AG04449 (cell line): ENCODE results near the gene PLEKHG4.

ENCODE experiments used
- CTCF ChIA-PET: fragments of 350-600 bp; formaldehyde crosslinking; extraction: SDS; loops from one replicate; lab custom pipeline; 2021; ENCODE audit warnings: antibody characterized with exemption; lab: Yijun Ruan, JAX
- POLR2A ChIA-PET: fragments of 400-600, 350-600 bp; formaldehyde crosslinking; extraction: SDS; loops from one replicate; lab custom pipeline; 2020; ENCODE audit warnings: antibody characterized with exemption, inconsistent platforms; lab: Yijun Ruan, JAX
- DNase-seq: peaks from one replicate; pipeline ENCODE4 v3.0.0-alpha.2; 2010; ENCODE audit warnings: low read depth, low spot score
- H3K4me3 ChIP-seq: 2 replicates; pipeline ENCODE4 v1.5.1; 2011; ENCODE audit warnings: low read depth, mild to moderate bottlenecking, control low read depth, low read length
- TF ChIP-seq, protein P1 (sequence below): IDR thresholded peaks from one replicate; pipeline ENCODE4 v1.5.1; 2011; ENCODE audit warnings: mild to moderate bottlenecking, moderate library complexity, low read length, control low read depth, inconsistent platforms; ENCODE audit not compliant: insufficient read depth; ENCODE audit errors: missing control alignments

Gene PLEKHG4

DNA sequence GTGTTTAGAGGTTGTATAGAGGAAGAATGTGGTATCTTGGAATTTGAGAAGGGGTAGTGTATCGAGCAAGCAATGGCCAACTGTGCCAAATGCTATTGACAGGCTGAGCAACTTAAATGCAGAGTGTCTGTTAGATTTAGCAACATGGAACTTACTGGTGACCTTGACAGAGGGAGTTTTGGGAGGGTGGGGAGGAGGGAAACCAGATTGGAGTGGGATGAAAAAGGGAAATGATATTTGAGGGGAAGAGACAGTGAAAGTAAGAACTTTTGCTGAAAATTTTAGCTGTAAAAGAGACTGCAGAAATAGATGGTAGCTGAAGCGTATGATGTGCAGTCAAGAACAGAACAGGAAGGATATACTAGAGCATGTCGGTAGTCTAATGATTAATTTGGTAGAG lies 48.4 kb downstream of the PLEKHG4 start:
- no peak overlapping the region for H3K4me3 ChIP-seq
- ChIA-PET CTCF (interaction anchor here (0.7 to 3.9 kb wide), 8 partner anchors 10 to 153 kb away, joined by 3 to 23 read pairs (median 4); partner anchors contain the start of gene ATP6V0D1), POLR2A (no interaction called here)
- no peak for DNase-seq
- TF ChIP-seq, protein P1, sequence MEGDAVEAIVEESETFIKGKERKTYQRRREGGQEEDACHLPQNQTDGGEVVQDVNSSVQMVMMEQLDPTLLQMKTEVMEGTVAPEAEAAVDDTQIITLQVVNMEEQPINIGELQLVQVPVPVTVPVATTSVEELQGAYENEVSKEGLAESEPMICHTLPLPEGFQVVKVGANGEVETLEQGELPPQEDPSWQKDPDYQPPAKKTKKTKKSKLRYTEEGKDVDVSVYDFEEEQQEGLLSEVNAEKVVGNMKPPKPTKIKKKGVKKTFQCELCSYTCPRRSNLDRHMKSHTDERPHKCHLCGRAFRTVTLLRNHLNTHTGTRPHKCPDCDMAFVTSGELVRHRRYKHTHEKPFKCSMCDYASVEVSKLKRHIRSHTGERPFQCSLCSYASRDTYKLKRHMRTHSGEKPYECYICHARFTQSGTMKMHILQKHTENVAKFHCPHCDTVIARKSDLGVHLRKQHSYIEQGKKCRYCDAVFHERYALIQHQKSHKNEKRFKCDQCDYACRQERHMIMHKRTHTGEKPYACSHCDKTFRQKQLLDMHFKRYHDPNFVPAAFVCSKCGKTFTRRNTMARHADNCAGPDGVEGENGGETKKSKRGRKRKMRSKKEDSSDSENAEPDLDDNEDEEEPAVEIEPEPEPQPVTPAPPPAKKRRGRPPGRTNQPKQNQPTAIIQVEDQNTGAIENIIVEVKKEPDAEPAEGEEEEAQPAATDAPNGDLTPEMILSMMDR, result no peak

DNA sequence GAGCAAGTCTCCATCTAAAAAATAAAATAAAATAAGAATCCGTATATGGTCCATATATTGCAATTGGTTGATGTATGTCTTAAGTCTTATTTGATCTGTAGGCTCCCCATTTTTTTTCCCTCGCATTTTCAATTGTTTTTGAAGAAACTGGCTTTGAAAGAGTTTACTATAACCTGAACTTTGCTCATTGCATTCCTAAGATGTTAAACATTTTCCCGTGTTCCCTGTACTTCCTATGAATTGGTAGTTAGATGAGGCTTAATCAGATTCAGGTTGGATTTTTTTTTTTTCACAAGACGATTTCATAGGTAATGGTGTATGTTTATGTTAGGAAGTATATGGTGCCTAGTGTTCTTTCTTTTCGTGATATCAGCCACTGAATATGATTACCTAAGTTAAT lies 50.6 kb downstream of the PLEKHG4 start:
- DNase-seq, result no peak

DNA sequence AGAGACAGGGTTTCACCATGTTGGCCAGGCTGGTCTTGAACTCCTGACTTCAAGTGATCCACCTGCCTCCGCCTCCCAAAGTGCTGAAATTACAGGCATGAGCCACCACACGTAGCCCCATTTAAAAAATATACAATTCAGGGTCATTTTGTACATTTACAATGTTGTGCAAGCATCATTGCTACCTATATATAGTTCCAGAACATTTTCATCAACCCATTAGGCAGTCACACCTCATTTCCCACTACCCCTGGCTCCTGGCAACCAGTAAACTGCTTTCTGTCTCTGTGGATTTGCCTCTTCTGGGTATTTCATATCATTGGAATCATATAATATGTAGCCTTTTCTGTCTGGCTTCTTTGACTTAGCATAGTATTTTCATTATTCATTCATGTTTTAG lies 54.0 kb downstream of the PLEKHG4 start:
- no peak for DNase-seq
- CTCF ChIA-PET, result interaction anchor here (0.8 to 1.4 kb wide), 2 partner anchors 17 to 73 kb away, joined by 3 to 4 read pairs; no protein-coding TSS in a partner anchor
- POLR2A ChIA-PET, result no interaction called here
- H3K4me3 ChIP-seq, result no peak overlapping the region
- TF ChIP-seq, protein P1, result no peak

More for the DNA sequence above, 50.6 kb downstream of the PLEKHG4 start:
- POLR2A ChIA-PET, result no interaction called here
- TF ChIP-seq, protein P1, result no peak
- no peak overlapping the region for H3K4me3 ChIP-seq
- CTCF ChIA-PET, result interaction anchor here (1.1 to 1.6 kb wide), 2 partner anchors 10 to 15 kb away, joined by 4 to 6 read pairs; no protein-coding TSS in a partner anchor

DNA sequence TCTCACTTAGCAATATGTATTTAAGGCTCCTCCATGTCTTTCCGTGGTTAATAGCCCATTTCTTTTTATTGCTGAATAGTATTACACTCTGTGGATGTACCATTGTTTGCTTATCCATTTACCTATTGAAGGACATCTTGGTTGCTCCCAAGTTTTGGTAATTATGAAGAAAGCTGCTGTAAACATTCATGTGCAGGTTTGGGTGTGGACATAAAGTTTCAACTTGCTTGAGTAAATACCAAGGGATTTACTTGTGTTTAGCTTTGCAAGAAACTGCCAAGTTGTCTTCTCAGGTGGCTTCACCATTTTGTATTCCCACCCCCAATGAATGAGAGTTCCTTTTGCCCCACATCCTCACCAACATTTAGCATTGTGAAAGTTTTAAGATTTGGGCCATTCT lies 56.8 kb downstream of the PLEKHG4 start:
- TF ChIP-seq, protein P1, result no peak
- CTCF ChIA-PET, result interaction anchor here (0.6 to 5.3 kb wide), 2 partner anchors 10 to 75 kb away, joined by 5 to 23 read pairs; partner anchors contain the start of genes KCTD19 and LRRC36
- DNase-seq, result no peak

DNA sequence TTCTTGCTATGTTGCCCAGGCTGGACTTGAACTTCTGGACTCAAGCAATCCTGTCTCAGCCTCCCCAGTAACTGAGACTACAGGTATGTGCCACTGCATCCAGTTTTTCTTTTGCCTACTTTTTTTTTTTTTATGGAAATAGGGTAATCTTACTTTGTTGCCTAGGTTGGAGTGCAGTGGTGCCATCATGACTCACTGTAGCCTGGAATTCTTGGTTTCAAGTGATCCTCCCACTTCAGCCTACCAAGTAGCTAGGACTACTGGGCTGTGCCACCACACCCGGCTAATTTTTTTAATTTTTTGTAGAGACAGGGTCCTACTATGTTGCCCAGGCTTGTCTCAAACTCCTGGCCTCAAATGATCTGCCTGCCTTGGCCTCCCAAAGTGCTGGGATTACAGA lies 57.3 kb downstream of the PLEKHG4 start:
- no peak for DNase-seq
- ChIA-PET CTCF (interaction anchor here (0.6 to 5.3 kb wide), 2 partner anchors 10 to 76 kb away, joined by 5 to 23 read pairs; partner anchors contain the start of genes KCTD19 and LRRC36), POLR2A (no interaction called here)
- H3K4me3 ChIP-seq, result no peak overlapping the region
- TF ChIP-seq, protein P1, result no peak

More for the DNA sequence above, 56.8 kb downstream of the PLEKHG4 start:
- no peak overlapping the region for H3K4me3 ChIP-seq
- POLR2A ChIA-PET, result no interaction called here
